ENCODE results near the gene TSHZ3. TPM values are rescaled to one million over a fixed set of nuclear protein-coding genes. Genes with fewer than 3 reads are reported as not detected.

Gene TSHZ3
- polyA plus RNA-seq, 1 donor from 2014 or later = 2.4 TPM

GRCh38 chr19:31389874-31390273, 40.6 kb upstream of the TSHZ3 start:
- H3K27ac ChIP-seq (ENCODE audit: low read length) = no peak overlapping the region
- no peak overlapping the region for H3K9ac ChIP-seq (ENCODE audit: low read length)
- H3K4me2 ChIP-seq (ENCODE audit: low read length) = no peak overlapping the region
- no peaks in the 10 kb centered on the region for H3K36me3 ChIP-seq (ENCODE audit: insufficient read depth, low read length)
- TF ChIP-seq POLR2AphosphoS5 (IDR thresholded peaks at IDR 0.05) = no peak
- no peak for TF ChIP-seq EZH2 (IDR thresholded peaks at IDR 0.05; ENCODE audit: borderline replicate concordance, insufficient read depth, low read length, poor library complexity, severe bottlenecking)
- no peak for TF ChIP-seq RAD21 (conservative IDR thresholded peaks at IDR 0.05)
- TF ChIP-seq SMC3 (conservative IDR thresholded peaks at IDR 0.05; ENCODE audit: poor library complexity) = no peak
- TF ChIP-seq MXI1 (conservative IDR thresholded peaks at IDR 0.05; ENCODE audit: poor library complexity, severe bottlenecking) = no peak
- no peak for TF ChIP-seq EP300 (conservative IDR thresholded peaks at IDR 0.05; ENCODE audit: poor library complexity, severe bottlenecking)
- no peak for TF ChIP-seq TAF1 (IDR thresholded peaks at IDR 0.05; ENCODE audit: low read depth)
- no peak for TF ChIP-seq CTCF (IDR thresholded peaks at IDR 0.05; ENCODE audit: poor library complexity, severe bottlenecking)
- no peak for TF ChIP-seq REST (IDR thresholded peaks at IDR 0.05; ENCODE audit: borderline replicate concordance)
- no peak overlapping the region for H2AFZ ChIP-seq (ENCODE audit: low read depth, low read length)
- H3K4me3 ChIP-seq (ENCODE audit: low read length) = no peak overlapping the region
- no peaks in the 10 kb centered on the region for H3K9me2 ChIP-seq (ENCODE audit: insufficient read depth, low read length)
- H3K79me2 ChIP-seq (replicated peaks; ENCODE audit: insufficient read depth, low read length) = no peaks in the 10 kb centered on the region
- H3K9me3 ChIP-seq (ENCODE audit: low read length) = no peaks in the 10 kb centered on the region
- H3F3A ChIP-seq (ENCODE audit: insufficient read depth, low read length, poor library complexity, severe bottlenecking) = no peaks in the 10 kb centered on the region
- H4K20me1 ChIP-seq (ENCODE audit: insufficient read depth) = no peaks in the 10 kb centered on the region
- H3K27me3 ChIP-seq (ENCODE audit: insufficient read depth, low read depth, low read length) = no peaks in the 10 kb centered on the region

GRCh38 chr19:31387717-31388301, 38.6 kb upstream of the TSHZ3 start:
- Histone ChIP-seq H3K9me2 (ENCODE audit: insufficient read depth, low read length) (no peaks in the 10 kb centered on the region), H3K27me3 (ENCODE audit: insufficient read depth, low read depth, low read length) (no peaks in the 10 kb centered on the region), H4K20me1 (ENCODE audit: insufficient read depth) (no peaks in the 10 kb centered on the region), H2AFZ (ENCODE audit: low read depth, low read length) (no peak overlapping the region), H3K4me2 (ENCODE audit: low read length) (no peak overlapping the region), H3K9me3 (ENCODE audit: low read length) (no peaks in the 10 kb centered on the region), H3K27ac (ENCODE audit: low read length) (no peak overlapping the region), H3K9ac (ENCODE audit: low read length) (no peak overlapping the region), H3K4me3 (ENCODE audit: low read length) (no peak overlapping the region), H3K36me3 (ENCODE audit: insufficient read depth, low read length) (no peaks in the 10 kb centered on the region), H3K79me2 (replicated peaks; ENCODE audit: insufficient read depth, low read length) (no peaks in the 10 kb centered on the region), H3F3A (ENCODE audit: insufficient read depth, low read length, poor library complexity, severe bottlenecking) (no peaks in the 10 kb centered on the region)
- no peak for TF ChIP-seq SMC3 (conservative IDR thresholded peaks at IDR 0.05; ENCODE audit: poor library complexity)
- TF ChIP-seq EZH2 (IDR thresholded peaks at IDR 0.05; ENCODE audit: borderline replicate concordance, insufficient read depth, low read length, poor library complexity, severe bottlenecking) = no peak
- no peak for TF ChIP-seq RAD21 (conservative IDR thresholded peaks at IDR 0.05)
- no peak for TF ChIP-seq CTCF (IDR thresholded peaks at IDR 0.05; ENCODE audit: poor library complexity, severe bottlenecking)
- no peak for TF ChIP-seq MXI1 (conservative IDR thresholded peaks at IDR 0.05; ENCODE audit: poor library complexity, severe bottlenecking)
- no peak for TF ChIP-seq REST (IDR thresholded peaks at IDR 0.05; ENCODE audit: borderline replicate concordance)
- no peak for TF ChIP-seq POLR2AphosphoS5 (IDR thresholded peaks at IDR 0.05)
- no peak for TF ChIP-seq TAF1 (IDR thresholded peaks at IDR 0.05; ENCODE audit: low read depth)
- TF ChIP-seq EP300 (conservative IDR thresholded peaks at IDR 0.05; ENCODE audit: poor library complexity, severe bottlenecking) = no peak
